ENCODE measurements around the gene MYH10. TPM values are rescaled to one million over a fixed set of nuclear protein-coding genes. Genes with fewer than 3 reads are reported as not detected.

MYH10 gene
- total RNA-seq, 2 donors from 2014 or later: 5.6 to 7.2 TPM

DNA sequence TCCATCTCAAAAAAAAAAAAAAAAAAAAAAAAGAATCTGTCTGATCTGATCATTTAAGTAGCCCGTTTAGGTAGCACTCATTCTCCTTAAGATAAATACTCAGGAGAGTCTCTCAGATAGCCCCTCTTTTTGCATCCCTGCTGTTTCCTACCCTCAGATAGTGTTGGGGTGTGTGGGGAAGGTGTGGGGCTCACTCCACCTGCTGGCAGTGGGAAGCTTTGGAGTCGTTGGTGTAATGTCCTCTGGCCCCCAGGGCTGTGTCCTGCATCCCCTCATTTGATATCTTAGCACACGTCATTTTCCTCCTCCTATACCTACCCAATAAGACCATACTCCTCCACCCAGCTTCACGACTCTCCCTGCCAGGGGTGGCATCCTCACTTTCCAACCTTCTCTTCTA is 20.5 kb upstream of the MYH10 start:
- intact Hi-C loops (cut with DNase I, micrococcal nuclease): no loop called here
- ATAC-seq (no peak), DNase-seq (no peak)

DNA sequence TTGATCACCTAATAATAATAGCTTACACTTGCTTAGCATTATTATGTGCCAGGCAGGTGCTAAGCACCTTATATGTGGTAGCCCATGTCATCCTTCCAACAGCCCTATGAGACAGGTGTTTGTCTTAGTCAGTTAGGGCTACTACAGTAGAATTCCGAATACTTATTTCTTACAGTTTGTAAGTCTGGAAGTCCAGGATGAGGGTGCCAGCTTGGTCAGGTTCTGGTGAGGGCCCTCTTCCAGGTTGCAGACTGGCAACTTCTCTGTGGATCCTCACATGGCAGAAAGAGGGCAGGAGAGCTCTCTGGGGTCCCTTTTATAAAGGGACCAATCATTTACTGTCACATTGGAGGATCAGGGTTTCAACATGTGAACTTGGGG is 19.6 kb upstream of the MYH10 start:
- intact Hi-C loops (cut with DNase I, micrococcal nuclease): no loop called here
- no peak for DNase-seq
- ATAC-seq: no peak

DNA sequence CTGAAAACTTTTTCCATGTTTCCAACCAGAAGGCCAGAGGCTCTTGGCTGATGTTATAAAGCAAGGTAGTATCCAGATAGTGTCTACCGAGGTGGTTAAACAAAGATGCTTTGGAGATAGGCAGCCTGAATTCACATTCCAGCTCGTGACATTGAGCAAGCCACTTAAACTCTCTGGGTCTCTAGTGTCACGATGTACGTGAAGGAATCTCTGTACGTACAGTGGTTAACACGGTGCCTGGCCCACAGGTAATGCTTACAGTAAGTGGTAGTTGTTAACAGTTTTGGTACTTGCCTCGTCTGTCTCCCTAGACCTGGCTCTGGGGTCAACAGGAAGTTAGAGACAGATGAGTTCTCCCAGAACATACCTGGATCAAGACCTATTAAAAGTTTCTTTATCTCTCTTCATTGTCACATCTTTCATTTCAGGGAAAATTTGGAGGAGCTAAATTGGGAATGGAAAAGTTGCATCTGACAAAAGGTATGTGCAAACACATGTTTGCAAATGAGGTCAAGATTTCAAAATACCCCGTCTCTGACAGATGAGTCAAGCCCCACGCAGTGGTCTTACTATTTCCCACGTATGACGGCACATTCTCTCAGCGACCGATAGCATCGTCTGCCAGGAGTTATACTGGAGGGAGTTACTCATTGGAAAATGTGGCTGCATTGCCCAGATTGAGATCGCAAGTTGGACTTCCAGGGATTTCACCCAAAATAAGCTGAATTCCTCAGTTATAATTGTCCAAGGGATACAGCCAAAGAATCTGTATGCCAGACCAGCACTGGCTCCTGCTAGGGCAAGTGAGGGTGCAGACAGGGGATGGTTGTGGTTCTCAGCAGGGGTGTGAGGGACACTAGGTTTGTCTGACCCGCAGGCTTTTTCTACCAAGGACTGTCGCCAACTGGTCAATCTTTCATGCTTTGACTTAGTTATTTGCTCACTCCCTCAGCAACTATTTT is 18.9 kb upstream of the MYH10 start:
- ATAC-seq: no peak
- intact Hi-C loops (cut with DNase I, micrococcal nuclease): no loop called here
- DNase-seq: no peak

- intact Hi-C loops (cut with DNase I, micrococcal nuclease): no loop called here
- ATAC-seq (no peak), DNase-seq (no peak)
These were observed 17.4 kb upstream of the MYH10 start for GRCh38 chr17:8647956-8648355.

DNA sequence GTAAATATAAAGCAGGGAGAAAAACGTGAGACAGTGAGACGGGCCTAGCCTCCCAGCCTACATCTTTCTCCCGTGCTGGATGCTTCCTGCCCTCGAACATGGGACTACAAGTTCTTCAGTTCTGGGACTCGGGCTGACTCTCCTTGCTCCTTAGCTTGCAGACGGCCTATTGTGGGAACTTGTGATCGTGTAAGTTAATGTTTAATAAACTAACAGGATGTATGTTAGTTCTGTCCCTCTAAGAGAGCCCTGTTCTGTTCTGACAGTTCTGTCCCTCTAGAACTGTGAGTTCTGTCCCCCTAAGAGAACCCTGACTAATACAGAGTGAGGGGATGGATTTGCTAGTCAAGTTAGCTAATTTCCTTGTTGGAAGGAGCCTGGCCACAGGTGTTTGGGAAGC is 16.7 kb upstream of the MYH10 start:
- no peak for DNase-seq
- ATAC-seq: no peak
- intact Hi-C loops (cut with DNase I, micrococcal nuclease): no loop called here

DNA sequence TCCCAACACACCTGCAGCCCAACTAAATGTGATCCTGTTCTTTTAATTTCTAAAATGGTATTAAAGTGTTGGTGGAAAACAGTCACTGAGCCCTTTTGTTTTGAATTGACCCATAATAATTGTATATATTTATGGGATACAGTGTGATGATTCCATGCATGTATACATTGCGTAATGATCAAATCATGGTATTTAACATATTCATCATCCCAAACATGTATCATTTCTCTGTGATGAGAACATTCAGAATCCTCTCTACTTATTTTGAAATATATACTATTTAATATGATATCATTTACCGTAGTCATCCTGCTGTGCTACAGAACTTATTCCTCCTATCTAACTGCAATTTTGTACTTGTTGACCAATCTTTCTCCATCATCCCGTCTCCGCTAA is 14.0 kb upstream of the MYH10 start:
- DNase-seq (no peak), ATAC-seq (no peak)
- intact Hi-C loops (cut with DNase I, micrococcal nuclease): no loop called here

DNA sequence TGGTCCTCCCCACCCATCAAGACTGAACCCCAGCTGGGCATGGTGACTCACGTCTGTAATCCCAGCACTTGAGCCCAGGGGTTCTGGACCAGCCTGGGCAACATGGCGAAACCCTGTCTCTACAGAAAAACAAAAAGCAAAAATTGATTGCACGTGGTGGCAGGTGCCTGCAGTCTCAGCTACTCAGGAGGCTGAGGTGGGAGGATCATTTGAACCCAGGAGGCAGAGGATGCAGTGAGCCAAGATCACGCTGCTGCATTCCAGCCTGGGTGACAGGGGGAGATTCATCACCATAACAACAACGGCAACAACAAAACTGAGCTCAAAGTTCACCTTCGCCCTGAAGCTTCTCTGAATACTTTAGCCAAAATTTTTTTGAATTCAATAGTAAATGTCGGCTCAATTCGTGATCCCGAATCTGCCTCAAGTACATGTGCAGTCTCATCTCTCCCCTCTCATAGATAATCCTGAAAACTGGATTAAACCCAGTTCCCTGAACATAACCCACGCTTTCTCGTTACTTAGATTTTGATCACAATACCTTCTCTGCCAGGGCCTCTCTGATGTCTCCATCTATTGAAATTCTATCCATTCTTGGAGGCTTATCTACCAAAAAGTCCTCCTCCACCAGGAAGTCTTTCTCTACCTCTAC is 13.5 kb upstream of the MYH10 start:
- ATAC-seq: no peak
- intact Hi-C loops (cut with DNase I, micrococcal nuclease): no loop called here
- no peak for DNase-seq

- intact Hi-C loops (cut with DNase I, micrococcal nuclease): no loop called here
- ATAC-seq: no peak
- DNase-seq: no peak
These were observed 9.2 kb upstream of the MYH10 start for GRCh38 chr17:8639709-8640108.

DNA sequence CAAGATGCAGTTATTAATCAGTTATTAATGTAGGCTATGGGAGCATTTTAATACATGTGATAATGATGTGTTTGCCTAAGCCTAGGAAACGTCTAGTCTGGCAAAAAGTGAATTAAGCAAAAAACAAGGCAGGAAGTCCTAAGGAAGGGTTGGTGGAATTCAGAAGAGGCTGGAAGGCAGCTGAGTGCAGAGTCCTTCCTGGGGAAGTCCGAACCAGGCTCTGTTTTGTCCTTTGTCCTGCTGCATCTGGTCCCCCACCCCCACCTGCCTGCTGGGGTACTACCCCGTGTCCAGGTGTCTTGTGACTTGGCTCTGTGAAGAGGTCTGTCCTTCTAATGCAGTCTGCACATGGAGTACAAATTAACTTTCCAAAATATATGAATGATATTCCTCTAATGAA is 1.5 kb upstream of the MYH10 start:
- intact Hi-C loops (cut with DNase I, micrococcal nuclease): no loop called here
- no peak for ATAC-seq
- DNase-seq: no peak

DNA sequence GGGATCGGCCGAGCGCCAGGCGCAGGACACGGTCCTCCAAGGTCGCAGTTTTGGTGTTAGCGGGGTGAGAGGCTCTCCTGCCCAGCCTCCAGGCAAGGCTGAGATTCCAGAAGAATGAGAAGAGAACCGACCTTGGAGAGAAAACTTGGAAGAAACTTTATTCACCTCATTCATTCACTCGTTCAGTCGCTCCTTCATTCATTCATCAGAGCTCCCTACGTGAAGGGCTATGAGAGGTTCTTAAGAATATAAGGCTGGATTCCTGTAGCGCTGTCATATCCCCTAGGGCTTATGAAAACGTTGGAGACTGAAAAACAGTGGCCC is 991 bp upstream of the MYH10 start:
- no peak for ATAC-seq
- no peak for DNase-seq
- intact Hi-C loops (cut with DNase I, micrococcal nuclease): no loop called here

DNA sequence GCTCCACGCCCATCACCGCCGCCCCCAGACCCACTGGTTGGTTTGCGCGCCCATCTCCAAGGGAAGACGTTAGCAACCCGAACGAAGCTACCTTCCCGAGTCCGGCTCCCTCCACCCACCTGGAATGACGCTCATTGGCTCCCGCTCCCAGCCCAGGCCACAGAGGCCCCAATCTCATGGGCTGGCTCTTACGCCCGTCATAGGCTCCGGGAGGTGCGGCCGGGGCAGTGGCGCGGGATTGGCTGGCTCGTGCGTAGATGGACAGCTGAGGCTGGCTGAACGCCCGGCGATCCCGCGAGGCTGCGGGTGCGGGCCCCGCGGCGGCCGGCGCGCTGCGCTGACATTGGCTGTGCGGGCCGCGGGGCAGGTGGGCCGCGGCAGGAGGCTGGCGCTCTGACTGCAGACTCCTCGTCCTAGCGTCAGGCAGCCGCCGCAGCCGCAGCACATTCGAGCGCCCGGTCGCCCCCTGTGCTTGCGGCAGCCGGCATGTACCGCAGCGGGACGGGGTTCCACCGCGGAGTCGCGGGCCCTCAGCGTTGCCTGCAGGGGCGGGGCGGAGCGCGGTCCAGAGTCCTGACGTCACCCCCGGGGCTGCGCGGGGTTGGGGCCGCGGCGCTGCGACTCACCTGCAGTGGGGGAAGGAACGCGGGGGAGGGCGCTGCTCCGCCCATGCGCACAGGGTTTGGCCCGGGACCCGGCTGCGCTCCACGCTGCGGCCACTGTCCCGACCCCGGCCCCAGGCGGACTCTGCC is 453 bp upstream of the MYH10 start:
- intact Hi-C loops (cut with DNase I, micrococcal nuclease): no loop called here
- peak; percentile 96 to 97 for DNase-seq
- peak; percentile 99 for ATAC-seq

DNA sequence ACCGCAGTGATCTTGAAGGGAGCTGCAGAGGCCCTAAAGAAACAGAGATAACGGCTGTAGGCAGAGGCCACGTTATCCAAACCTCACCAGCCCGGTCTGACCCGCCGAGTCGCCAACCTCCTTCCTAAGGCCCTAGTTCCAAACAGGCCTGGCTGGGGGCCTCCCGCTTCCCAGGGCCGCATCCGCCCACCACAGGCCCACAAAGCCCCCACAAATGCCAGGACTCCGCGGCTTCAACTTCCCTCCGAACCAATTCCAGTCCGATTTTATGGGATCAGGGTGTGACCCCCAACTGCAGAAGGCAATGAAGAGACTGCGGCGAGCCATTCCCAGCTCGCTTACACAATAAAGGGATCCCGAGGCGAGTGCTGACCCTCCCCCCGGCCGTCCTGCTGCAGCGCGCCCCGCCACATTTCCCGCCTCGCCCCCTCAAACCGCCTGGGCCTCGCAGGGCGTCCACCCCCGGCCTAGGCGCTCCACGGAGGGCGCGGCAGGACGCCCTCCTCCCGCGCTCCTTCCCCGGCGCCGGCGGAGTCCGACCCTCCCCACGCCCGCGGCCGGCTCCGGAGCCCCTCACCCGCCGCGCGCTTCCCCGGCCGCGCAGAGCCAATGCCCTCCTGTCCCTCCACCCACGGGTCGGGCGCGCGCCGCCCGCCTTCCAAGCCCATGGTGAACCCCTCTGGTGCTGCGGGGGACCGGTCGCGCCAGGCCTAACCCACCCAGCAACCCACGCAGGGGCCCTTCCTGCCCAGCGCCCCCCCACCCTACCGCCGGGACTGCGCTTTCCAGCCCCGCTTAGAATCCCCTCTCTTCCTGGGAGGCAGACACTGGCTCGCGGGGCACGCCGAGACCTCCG is 926 bp downstream of the MYH10 start:
- intact Hi-C loops (cut with DNase I, micrococcal nuclease): no loop called here
- peak; percentile 26 to 27 for DNase-seq

GRCh38 chr17:8628609-8629169 is 1.8 kb downstream of the MYH10 start:
- DNase-seq (no peak), ATAC-seq (no peak)
- intact Hi-C loops (cut with DNase I, micrococcal nuclease): no loop called here

More for the DNA sequence above, 926 bp downstream of the MYH10 start:
- ATAC-seq: no peak

DNA sequence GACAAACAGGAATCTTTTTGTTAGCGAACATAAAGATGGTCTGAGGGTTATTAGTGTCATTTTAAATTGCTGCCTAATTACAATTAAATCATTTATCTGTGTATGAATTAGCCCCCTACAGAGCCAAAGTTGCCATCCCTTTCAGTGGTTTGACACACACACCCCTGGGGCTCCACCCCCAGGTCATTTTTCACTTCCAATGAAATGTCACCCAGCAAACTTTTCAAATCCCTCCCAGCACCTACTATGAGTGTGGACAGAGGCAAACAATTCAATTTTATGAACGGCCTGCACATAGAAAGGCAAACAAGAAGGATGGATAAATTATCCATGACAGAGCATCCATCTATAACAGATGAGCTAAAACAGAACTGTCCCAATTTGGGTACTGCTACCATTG is 2.4 kb downstream of the MYH10 start:
- ATAC-seq (no peak), DNase-seq (no peak)
- intact Hi-C loops (cut with DNase I, micrococcal nuclease): no loop called here

DNA sequence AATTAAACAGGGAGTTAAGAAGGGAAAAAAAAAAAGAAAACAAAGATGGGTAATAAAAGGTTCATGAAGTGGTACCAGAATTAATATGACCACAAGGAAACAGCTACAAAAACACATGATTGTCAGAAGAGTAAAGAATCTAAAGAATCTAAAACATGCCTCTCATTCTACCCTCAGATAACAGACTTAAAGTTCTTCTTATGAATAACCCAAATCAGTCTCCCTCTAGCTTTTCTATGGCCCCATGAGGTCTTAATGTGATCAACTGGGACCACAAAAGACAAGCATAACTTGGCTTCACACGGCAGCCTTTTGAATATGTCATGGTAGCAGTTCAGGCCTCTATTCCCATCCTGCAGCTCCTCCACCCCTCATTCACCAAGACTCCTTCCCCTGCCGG is 6.9 kb downstream of the MYH10 start:
- intact Hi-C loops (cut with DNase I, micrococcal nuclease): no loop called here
- DNase-seq (no peak), ATAC-seq (no peak)

DNA sequence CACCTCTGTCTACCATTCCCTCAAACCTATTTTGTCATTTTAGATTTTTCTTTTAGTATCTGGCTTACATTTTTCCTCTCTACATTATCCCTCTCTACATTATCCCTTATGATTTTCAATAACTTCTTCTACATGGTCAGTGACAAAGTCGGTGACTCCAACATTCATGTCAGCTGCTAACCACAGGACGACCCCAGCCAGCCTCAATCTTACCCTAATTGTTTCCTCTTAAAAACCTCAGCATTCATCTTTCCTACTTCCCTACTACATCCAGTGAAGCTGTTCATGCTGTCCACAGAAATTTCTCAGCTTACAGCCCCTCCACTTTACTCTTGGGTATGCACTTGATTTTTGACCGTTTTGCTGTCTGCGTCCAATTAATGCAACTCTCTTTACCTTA is 8.3 kb downstream of the MYH10 start:
- no peak for ATAC-seq
- DNase-seq: no peak
- intact Hi-C loops (cut with DNase I, micrococcal nuclease): no loop called here

GRCh38 chr17:8621585-8621984 is 8.9 kb downstream of the MYH10 start:
- intact Hi-C loops (cut with DNase I, micrococcal nuclease): no loop called here
- ATAC-seq: no peak
- no peak for DNase-seq

- intact Hi-C loops (cut with DNase I, micrococcal nuclease): no loop called here
- DNase-seq (no peak), ATAC-seq (no peak)
These were observed 11.2 kb downstream of the MYH10 start for GRCh38 chr17:8619294-8619693.

GRCh38 chr17:8618825-8619224 is 11.7 kb downstream of the MYH10 start:
- ATAC-seq (no peak), DNase-seq (no peak)
- intact Hi-C loops (cut with DNase I, micrococcal nuclease): no loop called here

Measured in left colon (tissue), 2 donors.